Measurements from ENCODE around the gene ZSCAN10.
"Not testable (repeated sequence)": the region's sequence is repeated elsewhere in the genome, so short reads cannot be mapped to it uniquely, and the experiment has no call there.

ZSCAN10 gene

GRCh38 chr16:3083408-3083807 lies 15.7 kb downstream of the ZSCAN10 start:
- DNase-seq: not testable (repeated sequence)

GRCh38 chr16:3081957-3082356 lies 17.1 kb downstream of the ZSCAN10 start:
- DNase-seq: not testable (repeated sequence)

GRCh38 chr16:3080024-3080423 lies 19.1 kb downstream of the ZSCAN10 start:
- DNase-seq: no peak

- DNase-seq: no peak
These were observed 22.5 kb downstream of the ZSCAN10 start for GRCh38 chr16:3076577-3076976.

GRCh38 chr16:3075946-3076345 lies 23.1 kb downstream of the ZSCAN10 start:
- not testable (repeated sequence) for DNase-seq

- peak; percentile 23 for DNase-seq
These were observed 23.6 kb downstream of the ZSCAN10 start for GRCh38 chr16:3075523-3075915.

- peak; percentile 84 for DNase-seq
These were observed 24.1 kb downstream of the ZSCAN10 start for GRCh38 chr16:3074860-3075522.

- DNase-seq: no peak
These were observed 25.6 kb downstream of the ZSCAN10 start for GRCh38 chr16:3073448-3073847.

- not testable (repeated sequence) for DNase-seq
These were observed 26.4 kb downstream of the ZSCAN10 start for GRCh38 chr16:3072576-3073263.

- peak; percentile 50 for DNase-seq
These were observed 26.9 kb downstream of the ZSCAN10 start for GRCh38 chr16:3072148-3072547.

GRCh38 chr16:3071655-3072054 lies 27.4 kb downstream of the ZSCAN10 start:
- peak; percentile 39 for DNase-seq

GRCh38 chr16:3070608-3071111 lies 28.4 kb downstream of the ZSCAN10 start:
- DNase-seq: peak; percentile 40

- not testable (repeated sequence) for DNase-seq
These were observed 29.9 kb downstream of the ZSCAN10 start for GRCh38 chr16:3069146-3069545.

GRCh38 chr16:3068487-3068886 lies 30.6 kb downstream of the ZSCAN10 start:
- no peak for DNase-seq

- peak; percentile 41 for DNase-seq
These were observed 32.7 kb downstream of the ZSCAN10 start for GRCh38 chr16:3066440-3066748.

- DNase-seq: peak; percentile 46
These were observed 33.2 kb downstream of the ZSCAN10 start for GRCh38 chr16:3065742-3066439.

GRCh38 chr16:3065069-3065741 lies 33.9 kb downstream of the ZSCAN10 start, which contains the start of gene IL32:
Gene IL32, plus strand, starts transcription at chr16:3065640. Its CDS starts 172 bp downstream, at chr16:3065812.
- DNase-seq: peak; percentile 86

- no peak for DNase-seq
These were observed 35.3 kb downstream of the ZSCAN10 start for GRCh38 chr16:3063625-3064386.

GRCh38 chr16:3062553-3062952 lies 36.5 kb downstream of the ZSCAN10 start:
- DNase-seq: no peak

GRCh38 chr16:3060339-3061127 lies 38.6 kb downstream of the ZSCAN10 start:
- no peak for DNase-seq

GRCh38 chr16:3059723-3060242 lies 39.3 kb downstream of the ZSCAN10 start:
- no peak for DNase-seq
